Stimulated activated CD8-positive, alpha-beta memory T cell treated with anti-CD3 and anti-CD28 coated beads, Interleukin-15, amount 100 ng/mL, for 24 hours (primary cell): ENCODE measurements around the gene PRELP.

Experiments used
- DNase-seq: peaks from one replicate; pipeline ENCODE4 v3.0.0-alpha.2; 2020; ENCODE audit warnings: low read depth

The PRELP gene

DNA sequence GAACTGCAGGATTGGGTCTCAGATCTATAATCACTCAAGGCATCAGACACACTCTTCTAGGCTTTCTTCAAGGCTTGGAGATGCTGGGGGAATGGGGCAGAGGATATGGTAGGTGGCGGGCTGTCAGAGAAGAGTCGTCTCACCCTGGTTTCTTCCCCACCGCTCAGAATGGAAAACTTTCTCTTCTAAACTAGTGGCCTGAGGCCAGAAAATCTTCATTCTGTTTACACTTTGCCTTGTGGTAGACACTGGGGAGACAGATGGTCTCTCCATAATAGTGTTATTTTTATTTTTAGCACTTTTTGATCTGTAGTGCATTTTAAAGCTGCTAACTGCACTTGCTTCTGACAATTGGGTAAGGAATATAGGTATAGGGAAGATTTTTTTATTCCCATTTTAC, 2.6 kb downstream of the PRELP start:
- no peak for DNase-seq

DNA sequence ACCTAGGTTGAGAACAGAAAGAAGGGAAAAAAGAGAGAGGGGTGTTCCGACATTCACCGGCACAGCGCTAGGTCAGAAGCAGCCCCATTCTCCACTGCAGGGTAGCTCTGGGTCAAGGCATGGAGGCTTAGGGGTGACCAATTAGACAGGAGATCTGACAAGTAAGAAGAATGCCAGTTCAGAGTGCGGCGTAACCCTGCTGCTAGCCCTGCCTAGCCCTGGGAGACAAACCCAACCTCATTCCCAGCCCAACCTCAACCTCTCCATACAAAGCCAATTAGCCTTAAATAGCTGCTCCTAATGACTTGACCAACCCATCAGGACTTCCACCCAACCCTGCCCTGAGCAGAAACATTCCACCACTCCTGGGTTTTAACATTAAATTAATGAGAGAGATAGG, 3.4 kb downstream of the PRELP start:
- no peak for DNase-seq

DNA sequence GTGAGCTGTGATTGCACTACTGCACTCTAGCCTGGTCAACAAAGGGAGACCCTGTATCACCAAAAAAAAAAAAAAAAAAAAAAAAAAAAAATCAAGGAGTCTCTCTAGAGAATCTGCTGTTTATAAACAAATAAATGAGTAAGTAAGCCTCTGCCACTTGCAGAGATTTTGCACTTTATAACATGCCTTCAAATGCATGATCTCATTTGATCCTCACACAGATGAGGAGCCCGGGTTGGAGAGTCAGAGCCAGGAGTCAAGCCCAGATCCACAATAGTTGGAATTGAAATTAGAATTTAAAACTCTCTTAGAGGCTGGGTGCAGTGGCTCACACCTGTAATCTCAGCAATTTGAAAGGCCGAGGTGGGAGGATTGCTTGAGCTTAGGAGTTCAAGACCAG, 4.0 kb downstream of the PRELP start:
- no peak for DNase-seq

DNA sequence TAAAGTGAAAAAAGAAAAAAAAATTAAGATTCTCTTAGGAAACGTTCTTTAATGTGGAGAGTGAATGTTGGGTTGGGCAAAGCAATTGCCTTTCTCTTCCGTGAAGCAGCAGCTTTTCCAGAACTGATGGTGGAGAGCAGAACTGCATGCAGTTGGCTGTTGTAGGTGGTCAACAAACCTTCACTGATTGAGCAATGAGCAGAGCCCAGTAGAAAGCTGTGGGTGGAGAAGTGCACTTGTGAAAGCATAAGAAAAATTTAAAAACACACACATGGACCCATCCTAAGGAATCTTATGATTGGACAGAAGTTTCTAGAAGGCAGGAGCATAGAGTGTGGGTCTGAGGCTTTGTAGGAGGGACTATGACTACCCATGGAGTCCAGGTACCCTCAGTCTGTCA, 4.5 kb downstream of the PRELP start:
- DNase-seq: no peak

DNA sequence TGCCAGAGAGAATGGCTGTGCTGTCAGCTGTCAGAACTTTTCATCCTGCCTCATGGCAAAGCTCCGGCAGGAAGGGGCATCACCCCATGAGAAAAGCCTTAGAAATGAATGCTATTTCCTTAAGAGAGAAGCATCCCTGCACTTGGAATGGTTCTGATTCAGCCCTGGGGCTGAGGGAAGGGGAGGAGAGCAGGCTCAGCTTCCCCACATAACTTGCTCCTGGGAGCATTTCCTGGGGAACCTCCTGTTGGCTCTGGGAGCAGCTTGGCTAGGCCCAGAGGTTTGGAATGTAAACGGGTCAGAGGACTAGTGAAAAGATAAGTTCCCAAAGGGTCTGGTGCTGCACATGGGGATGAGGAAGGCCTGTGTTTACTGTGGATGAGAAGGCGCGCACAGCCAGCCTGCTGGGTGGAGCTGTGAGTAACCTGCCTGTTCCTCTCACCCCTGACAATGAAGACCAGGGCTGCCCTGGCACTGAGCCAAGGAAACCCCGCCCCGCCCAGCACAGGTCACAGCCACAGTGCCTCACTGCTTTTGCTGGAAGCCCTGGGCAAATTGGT, 5.0 kb downstream of the PRELP start:
- peak; percentile 15 for DNase-seq

DNA sequence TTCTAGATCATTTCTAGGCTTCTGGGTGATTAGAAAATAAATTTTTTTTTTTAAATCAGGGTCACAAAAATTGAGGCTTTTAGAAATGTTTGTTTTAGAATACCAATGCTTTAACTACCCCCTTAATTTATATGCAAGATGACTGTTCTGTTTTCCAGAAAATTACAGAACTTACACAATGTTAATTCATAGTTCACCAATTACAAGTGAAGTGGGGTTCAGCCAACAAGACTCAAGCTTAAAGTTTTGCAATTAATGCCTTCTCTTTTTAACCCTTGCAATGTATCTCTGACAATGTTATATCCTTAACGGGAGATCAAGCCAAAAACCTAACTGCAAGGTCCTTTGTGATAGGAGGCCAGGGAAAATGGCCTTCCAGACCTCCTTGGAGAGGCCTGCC, 5.6 kb downstream of the PRELP start:
- DNase-seq: no peak

DNA sequence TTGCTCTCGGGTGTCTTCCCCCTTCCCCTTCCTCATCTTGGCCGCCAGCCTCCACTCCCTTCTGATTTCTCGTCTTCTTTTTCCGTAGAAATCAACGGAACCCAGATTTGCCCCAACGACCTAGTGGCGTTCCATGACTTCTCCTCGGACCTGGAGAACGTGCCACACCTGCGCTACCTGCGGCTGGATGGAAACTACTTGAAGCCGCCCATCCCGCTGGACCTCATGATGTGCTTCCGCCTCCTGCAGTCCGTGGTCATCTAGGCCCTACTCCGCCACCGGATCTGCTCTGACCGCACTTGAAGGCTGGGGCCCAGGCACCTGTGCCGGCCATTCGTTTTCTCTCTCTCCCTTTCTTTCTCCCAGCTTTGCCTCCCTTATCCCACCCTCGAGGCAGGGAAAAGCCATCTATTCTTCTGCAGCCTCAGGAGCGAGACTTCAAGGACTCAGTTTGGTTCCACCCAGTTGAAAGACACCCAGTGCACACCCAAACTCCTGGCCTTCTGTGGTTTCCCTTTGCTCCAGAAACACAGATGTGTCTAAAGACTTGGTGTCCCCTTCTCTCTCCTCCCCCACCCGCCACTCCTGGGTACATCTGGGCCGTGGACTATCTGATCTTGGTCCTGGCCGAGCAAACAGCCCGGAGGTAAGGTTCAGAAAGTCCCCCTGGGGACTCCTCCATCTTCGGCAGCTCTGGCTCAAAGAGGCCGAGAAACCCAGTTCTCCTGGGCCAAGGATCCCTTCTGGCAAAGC, 11.2 kb downstream of the PRELP start:
- DNase-seq: no peak

DNA sequence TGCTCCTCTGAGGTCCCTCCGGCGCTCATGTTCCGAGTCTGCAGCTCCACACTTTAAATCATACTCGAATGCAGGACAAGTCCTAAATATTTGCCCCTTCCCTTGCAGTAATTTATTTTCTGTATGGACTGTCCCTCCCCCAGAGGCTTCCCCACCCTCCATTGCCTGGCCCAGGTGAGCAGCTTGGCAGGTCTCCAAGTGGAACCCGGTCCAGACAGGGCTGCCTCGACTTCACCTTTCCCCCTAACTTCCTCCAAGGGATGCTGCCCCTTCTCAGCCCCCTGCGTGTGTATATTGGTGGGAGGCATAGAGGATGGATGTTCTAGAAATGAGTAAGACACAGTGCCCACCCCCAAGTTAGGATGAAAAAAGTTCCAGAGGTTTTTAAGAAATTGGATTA, 12.9 kb downstream of the PRELP start:
- no peak for DNase-seq

DNA sequence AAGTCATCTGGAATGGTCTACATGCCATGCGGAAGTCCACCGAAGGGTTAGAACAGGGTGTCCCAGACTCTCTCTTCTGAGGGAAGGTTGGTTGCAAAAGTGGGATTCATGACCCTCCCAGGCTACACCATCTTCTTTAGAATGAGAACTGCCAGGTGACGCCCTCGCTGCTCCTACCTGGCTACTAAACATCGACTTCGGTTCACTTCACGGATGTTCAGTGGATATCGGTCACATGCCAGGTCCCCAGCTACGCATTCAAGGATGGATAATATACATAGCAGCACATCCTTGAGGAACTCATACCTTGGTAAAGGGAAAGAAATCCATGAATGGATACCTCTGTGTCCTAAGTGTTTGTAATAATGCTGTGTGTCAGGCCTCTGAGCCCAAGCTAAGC, 15.0 kb downstream of the PRELP start:
- no peak for DNase-seq

DNA sequence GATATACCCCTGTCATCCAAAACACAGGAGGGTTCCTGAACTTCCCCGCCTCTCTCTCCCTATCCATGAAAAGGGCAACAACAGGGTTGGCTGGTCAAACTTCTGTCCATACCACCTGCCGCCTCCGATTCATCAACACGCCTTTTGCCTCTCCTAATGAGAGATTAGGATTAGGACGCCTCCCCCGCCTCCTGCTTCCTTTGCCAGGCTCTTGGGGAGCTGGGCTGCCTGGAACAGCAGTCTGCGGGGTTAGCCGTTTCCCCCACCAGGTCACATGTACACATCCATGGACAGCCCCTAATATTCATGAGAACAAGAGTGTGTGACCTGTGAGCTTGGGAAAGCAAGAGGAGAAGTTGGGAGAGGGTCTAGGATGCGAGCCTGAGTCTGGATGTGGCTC, 16.1 kb downstream of the PRELP start:
- DNase-seq: no peak

DNA sequence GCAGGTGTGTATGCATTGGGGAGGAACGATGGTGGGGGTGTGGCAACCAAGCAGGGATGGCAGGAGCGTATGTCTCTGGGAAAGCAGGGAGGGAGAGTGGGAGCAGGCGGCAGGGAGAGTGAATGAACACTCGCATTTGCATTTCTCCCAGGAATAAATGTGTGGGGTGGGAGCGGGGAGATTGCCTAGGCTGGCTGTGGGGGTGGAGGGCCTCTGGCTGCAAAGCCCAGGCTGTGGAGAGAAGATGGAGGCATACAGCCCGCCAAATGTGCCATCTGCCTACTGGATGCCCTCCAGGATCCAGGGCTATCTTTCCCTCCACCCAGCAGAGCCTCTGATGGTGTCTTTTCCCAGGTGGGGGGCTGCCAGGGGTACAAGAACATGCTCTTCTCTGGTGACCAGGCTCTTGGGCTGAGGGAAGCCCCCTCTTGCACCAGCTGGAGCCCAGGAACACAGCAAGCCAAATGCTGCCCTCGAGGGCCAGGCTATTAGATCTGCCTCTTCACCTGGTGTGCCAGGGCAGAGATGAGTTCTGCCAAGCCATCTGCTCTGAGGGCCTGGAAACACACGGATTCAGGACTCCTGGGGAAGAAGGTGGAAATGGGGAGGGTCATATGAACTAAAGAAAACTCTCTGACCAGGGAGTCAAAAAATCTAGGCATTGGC, 16.6 kb downstream of the PRELP start:
- no peak for DNase-seq

DNA sequence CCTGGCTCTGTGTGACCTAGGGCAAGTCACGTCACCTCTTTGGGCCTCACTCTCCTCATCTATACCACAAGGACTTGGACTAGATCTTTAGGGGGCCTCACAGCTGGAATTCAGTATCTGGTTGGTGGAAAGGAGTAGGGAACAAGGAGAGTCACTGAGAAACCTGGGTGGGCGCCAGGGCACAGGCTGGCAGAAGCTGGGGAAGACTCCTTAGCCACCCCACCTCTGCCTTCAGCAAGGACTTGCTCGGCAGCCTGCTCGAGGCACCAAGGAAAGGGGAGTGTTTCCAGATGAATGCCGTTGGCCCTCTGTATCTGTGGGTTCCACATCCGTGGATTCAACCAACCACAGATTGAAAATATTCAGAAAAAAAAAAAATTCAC, 17.1 kb downstream of the PRELP start:
- DNase-seq: no peak

DNA sequence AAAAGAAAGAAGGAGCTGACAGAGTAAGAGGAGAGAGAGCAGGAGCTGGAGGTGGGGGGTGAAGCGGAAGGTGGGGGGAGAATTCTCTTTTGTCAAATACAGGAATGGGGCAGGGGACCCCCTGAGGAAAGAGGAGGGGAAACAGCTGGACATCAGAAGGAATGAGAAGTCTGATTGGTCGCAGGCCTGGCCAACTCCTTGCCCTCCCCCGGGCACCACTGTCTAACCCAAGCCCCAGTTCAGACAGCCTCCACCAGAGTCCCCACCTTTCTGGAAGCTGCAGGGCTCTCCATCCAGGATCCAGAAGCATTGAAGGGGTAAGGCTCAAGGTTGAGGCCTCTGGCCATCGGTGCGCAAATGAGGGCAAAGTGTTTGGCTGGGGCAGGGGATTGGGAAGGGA, 18.3 kb downstream of the PRELP start, which contains the start of gene OPTC:
Gene OPTC, plus strand, starts transcription at position 253 of the 400 bp plus-strand sequence. CDS start 1,853 bp downstream, outside the sequence.
- DNase-seq: no peak

DNA sequence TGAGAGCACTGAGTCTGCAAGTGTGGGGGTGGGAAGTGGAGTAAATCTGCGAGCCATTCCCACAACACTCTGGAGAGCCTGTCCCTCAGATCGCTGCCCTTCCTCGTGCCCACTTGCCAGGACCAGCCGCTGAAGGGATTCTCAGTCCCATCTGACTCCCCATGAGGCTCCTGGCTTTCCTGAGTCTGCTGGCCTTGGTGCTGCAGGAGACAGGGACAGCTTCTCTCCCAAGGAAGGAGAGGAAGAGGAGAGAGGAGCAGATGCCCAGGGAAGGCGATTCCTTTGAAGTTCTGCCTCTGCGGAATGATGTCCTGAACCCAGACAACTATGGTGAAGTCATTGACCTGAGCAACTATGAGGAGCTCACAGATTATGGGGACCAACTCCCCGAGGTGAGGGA, 20.2 kb downstream of the PRELP start:
- no peak for DNase-seq

DNA sequence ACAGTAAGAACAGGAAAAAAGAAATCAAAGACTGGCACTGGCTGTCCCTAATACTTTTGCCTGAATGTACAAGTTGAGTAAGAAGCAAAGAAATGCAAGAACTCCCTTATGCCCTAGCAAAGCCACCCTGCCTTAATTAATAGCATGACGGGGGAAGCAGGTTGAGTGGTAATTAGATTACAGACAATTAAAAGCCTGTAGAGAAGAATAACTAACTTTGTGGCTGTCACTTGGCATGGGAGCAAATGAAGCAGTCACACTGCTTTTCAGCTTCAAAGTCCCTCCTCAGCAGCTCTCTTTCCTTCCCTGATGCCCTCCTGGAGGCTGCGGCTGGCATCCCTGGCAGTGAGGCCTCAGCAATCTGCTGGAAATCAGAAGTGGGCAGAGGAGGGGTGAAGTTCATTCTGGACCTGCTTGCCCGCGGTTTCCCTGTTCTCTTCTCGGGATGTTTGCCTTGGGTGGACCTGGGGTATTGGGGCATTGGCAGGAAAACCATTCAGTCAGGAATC, 21.7 kb downstream of the PRELP start:
- no peak for DNase-seq

DNA sequence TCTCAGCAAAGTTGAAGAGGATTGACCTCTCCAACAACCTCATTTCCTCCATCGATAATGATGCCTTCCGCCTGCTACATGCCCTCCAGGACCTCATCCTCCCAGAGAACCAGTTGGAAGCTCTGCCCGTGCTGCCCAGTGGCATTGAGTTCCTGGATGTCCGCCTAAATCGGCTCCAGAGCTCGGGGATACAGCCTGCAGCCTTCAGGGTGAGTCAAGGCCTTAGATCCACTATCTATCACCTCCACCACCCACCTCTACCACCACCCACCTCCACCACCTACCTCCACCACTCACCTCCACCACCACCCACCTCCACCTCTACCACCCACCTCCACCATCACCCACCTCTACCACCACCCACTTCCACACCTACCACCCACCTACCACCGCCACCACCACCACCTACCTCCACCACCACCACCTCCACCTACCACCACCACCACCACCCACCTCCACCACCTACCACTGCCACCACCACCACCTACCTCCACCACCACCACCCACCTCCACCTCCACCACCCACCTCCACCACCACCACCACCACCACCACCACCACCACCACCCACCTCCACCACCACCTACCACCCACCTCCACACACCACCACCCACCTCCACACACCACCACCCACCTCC, 24.2 kb downstream of the PRELP start:
- DNase-seq: no peak

DNA sequence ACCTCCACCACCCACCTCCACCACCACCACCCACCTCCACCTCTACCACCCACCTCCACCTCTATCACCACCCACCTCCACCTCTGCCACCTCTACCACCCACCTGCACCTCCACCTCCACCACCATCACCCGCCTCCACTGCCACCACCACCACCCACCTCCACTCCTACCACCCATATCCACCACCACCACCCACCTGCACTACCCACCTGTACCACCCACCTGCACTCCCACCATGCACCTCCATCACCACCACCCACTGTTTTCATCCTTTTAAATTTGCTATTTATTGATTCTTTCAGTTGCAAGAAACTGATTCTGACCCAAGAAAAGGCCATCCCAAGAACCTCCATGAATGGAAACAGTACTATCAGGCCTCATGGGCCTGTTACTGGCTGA, 24.7 kb downstream of the PRELP start:
- no peak for DNase-seq

DNA sequence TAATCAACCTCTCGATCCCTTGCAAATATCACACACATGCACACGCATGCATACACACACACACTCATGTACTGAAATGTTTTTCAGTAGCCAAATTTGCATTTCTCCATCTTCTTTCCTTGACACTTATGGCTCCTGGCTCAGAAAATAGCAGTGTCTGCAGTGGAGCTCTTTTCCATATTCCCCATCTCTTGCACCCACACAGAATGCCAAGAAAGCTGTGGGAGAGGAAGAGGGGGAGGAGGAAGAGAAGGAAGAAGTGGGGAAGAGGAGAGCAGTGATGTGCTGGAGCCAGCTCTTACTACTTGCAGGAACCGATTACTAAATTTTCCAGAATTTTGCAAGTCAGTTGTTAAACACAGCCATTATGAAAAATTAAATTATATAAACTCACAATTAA, 28.2 kb downstream of the PRELP start:
- no peak for DNase-seq

DNA sequence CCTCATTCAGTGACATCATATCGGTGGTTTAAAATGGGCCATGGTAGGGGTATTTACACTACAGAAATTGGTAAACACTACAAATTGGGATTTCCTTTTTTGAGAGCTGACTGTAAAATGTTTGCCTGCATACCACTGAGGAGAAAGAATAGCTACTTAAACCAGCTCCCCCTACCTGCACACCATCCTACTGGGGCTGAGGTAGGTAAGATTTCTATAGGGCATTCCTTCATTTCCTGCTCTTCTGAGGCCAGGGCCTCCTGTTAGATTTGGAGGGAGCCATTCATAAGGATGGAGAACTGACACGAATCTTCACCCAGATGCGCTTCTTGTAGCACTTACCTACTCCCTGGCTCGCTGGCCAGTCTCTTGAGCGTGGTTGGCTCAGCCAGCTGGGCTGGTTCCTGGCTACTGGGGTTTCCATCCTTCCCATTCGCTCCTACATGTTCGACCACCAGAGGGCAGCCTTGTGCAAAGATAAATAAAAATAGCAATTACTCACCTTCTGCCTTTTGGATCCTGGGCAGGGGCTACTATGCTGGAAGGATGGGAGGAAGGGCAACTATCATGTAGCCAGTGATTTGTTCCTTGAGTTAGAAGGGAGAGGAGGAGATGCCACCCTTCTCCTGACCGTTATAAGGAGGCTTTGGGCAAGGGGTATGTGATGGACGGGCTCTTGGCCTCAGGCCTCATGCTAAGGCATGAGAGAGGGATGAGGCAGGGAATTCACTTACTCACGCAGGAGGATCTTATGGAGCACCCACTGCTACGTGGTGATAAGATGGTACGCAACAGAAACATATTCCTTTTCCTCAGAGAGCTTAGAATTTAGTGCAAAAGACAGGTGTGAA, 29.0 kb downstream of the PRELP start:
- peak; percentile 50 for DNase-seq

DNA sequence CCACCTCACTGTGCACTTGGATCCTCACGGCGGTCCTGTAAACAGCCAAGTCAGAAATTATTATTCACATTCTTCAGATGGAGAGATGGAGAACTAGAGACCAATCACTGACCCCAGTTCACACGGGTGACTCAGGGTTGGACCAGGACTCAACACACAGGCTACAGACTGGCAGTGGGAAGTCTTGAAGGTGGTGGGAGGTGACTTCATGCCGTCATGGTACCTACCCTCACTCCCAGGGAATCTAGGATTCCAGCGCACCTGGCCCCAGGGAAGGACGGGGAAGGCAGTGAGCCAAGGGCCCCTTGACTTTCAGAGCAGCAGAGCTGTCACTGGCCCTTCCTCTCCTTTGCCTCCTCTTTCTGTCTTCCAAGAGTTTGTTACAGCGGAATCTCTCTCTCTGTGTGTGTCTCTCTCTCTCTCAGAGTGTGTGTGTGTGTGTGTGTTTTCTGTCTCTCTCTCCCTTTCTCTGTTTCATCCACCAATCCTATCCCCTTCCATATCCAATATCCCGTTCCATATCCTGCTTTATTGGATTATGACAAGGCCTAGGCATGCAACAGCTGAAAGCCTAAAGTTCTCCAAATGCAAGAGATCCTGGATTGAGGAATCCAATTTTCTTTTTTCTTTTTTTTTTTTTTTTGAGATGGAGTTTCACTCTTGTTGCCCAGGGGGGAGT, 30.1 kb downstream of the PRELP start:
- DNase-seq: no peak

DNA sequence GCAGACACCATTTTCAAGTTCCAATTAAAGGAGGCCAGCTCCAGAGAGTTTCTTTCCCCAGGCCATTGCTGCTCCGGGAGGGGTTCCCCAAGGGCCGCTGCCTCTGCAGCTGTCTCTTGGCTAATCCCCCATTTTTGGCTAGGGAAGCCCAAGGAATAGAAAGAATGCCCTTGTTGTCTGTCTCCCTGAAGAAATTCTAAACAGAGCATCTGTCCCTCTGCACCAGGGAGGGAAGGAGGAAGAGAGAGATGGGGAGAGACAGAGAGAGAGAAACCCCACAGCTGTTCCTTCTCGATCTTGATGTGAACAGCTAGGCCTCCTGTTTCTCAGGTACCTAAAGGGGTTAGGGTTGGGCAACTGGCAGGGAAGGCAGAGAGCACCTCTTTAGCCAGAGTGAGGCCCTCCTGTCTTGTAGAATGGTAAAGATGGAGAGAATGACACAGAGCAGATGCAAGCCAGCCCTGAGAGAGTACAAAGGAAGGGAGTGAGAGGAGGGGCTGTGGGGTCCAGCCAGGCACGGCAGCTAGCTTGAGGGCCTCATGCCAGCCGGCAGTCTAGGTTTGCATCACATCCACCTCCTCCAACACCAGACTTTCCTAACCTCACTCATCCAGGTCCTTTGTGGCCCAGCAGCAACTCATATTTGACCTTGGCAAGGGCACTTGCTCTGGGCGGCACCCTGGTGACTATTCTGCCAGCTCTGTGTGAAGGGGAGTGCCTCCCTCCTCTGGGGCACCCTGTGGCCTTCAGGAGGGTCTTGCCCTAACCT, 31.4 kb downstream of the PRELP start:
- no peak for DNase-seq
